Panc1 (cell line): ENCODE data around the gene LRP11.

Experiments used
- CTCF ChIP-seq: fragments of 450-650 bp; IDR thresholded peaks from 2 replicates; pipeline ENCODE4 v1.5.1; 2017; ENCODE audit warnings: mild to moderate bottlenecking
- POLR2AphosphoS5 ChIP-seq: IDR thresholded peaks from 2 replicates; pipeline ENCODE4 v1.6.1; 2012; ENCODE audit warnings: mild to moderate bottlenecking, low read depth, low read length, moderate library complexity

DNA sequence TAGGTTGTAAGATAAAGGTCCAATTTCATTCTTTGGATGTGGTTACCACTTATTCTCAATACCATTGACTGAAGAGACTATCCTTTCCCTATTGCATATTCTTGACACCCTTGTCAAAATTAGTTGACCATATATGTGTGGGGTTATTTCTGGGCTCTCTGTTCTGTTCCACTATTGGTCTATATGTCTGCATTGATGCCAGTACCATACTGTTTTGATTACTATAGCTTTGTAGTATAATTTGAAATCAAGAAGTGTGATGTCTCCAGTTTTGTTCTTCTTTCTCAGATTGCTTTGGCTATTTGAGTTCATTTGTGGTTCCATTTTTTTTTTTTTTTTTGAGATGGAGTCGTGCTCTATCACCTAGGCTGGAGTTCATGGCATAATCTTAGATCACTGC is 8.1 kb upstream of the LRP11 start:
- TF ChIP-seq CTCF (no peak), POLR2AphosphoS5 (no peak)
